Stomach (tissue), 4 donors: Measurements from ENCODE around the gene SWT1.
"Not testable (repeated sequence)": the region's sequence is repeated elsewhere in the genome, so short reads cannot be mapped to it uniquely, and the experiment has no call there.

Source experiments
- CTCF ChIP-seq, 7 experiments: fragments of 450-650 bp in 4 of 7; fragments of 200-600 bp in 3 of 7; sonication (generic) in 3 of 7; IDR thresholded peaks; one replicate each; pipeline ENCODE4 v1.5.1; 2016 to 2019; ENCODE audit warnings: antibody characterized with exemption in 7 of 7, control low read depth in 2 of 7, mild to moderate bottlenecking in 1 of 7
- EP300 ChIP-seq: sonication (generic); formaldehyde crosslinking; IDR thresholded peaks from one replicate; pipeline ENCODE4 v1.6.1; 2017; ENCODE audit warnings: antibody characterized with exemption
- POLR2A ChIP-seq, 4 donors: fragments of 450-650 bp; IDR thresholded peaks; one replicate each; pipeline ENCODE4 v1.6.1; 2016; ENCODE audit warnings: antibody characterized with exemption in 4 of 4, control low read depth in 2 of 4, mild to moderate bottlenecking in 1 of 4, moderate library complexity in 1 of 4

GRCh38 chr1:185198712-185199111, 41.7 kb downstream of the SWT1 start:
- not testable (repeated sequence) for TF ChIP-seq POLR2A (IDR thresholded peaks at IDR 0.05); CTCF (IDR thresholded peaks at IDR 0.05); EP300
